Esophagus squamous epithelium (tissue), 5 donors: ENCODE results near the gene ECE2. TPM values are rescaled to one million over a fixed set of nuclear protein-coding genes. Genes with fewer than 3 reads are reported as not detected.

Experiments
- DNase-seq: peaks from one replicate; lab custom pipeline; 2025; lab: John Stamatoyannopoulos, UW
- H3K27ac ChIP-seq, 4 donors: fragments of 200-600 bp; sonication (generic); one replicate each; pipeline ENCODE4 v1.5.1; 2016 to 2019; ENCODE audit warnings: mild to moderate bottlenecking in 1 of 4
- H3K27me3 ChIP-seq, 4 donors: fragments of 200-600 bp; sonication (generic); 1 replicate in 3 of 4; 2 replicates in 1 of 4; pipeline versions ENCODE4 v1.5.1 to v1.6.0; 2017 to 2021; ENCODE audit warnings: antibody characterized with exemption in 1 of 4
- H3K36me3 ChIP-seq, 3 donors: fragments of 200-600 bp; sonication (generic); one replicate each; pipeline ENCODE4 v1.5.1; 2016 to 2019
- H3K4me1 ChIP-seq, 3 donors: fragments of 200-600 bp; sonication (generic); one replicate each; pipeline ENCODE4 v1.5.1; 2017 to 2019
- H3K4me3 ChIP-seq, 4 donors: fragments of 200-600 bp; sonication (generic); 1 replicate in 3 of 4; 2 replicates in 1 of 4; pipeline ENCODE4 v1.5.1; 2016 to 2019; ENCODE audit warnings: mild to moderate bottlenecking in 2 of 4, moderate library complexity in 1 of 4
- H3K9me3 ChIP-seq, 3 donors: fragments of 200-600 bp; sonication (generic); one replicate each; pipeline ENCODE4 v1.5.1; 2016 to 2019
- CTCF ChIP-seq, 6 experiments: fragments of 450-650 bp in 4 of 6; fragments of 200-600 bp in 2 of 6; sonication (generic) in 2 of 6; IDR thresholded peaks; one replicate each; pipeline ENCODE4 v1.5.1; 2016 to 2019; ENCODE audit warnings: antibody characterized with exemption in 6 of 6, mild to moderate bottlenecking in 4 of 6, moderate library complexity in 4 of 6
- POLR2A ChIP-seq, 4 donors: fragments of 450-650 bp; IDR thresholded peaks; one replicate each; pipeline ENCODE4 v1.6.1; 2017; ENCODE audit warnings: antibody characterized with exemption in 4 of 4, mild to moderate bottlenecking in 4 of 4, moderate library complexity in 3 of 4
- WGBS, 2 donors: methylation state at CpG; one replicate each; pipeline ENCODE4 v1.1.5; 2018; 5-methylcytosine and 5-hydroxymethylcytosine counted together
- intact Hi-C: fragments of 100-400 bp; cut with DNase I; formaldehyde crosslinking; loops from one replicate; pipeline ENCODE4 v1.15.0; 2022
- total RNA-seq, 4 donors: library from RNA; depleted of rRNA; stranded (reverse); fragments of >200 nt; gene quantifications; one replicate each; pipeline ENCODE4 v1.1.0, GENCODE V29; 2016
- donor health status: DM: yes; HTN: yes; CAD: no.

Gene ECE2
- total RNA-seq, 4 donors from 2014 or later, result not detected

- Histone ChIP-seq H3K4me1 (peaks cover 0 to 23% (median 7%) of the 10 kb centered on the region in 3 donors), H3K4me3 (no peak overlapping the region), H3K36me3 (peaks cover 0 to 5% (median under 1%) of the 10 kb centered on the region in 3 donors), H3K27me3 (peaks cover 0 to 64% (median 0%) of the 10 kb centered on the region in 4 donors), H3K9me3 (no peaks in the 10 kb centered on the region), H3K27ac (no peak overlapping the region)
- TF ChIP-seq CTCF (IDR thresholded peaks at IDR 0.05), result no peak
- TF ChIP-seq POLR2A (IDR thresholded peaks at IDR 0.05), result no peak
- DNase-seq, result no peak
- 100% methylated on average over 1 of the region's 7 CpGs; no CpG with 5 or more reads in 1 of the 2 donors for WGBS, 2 donors
- intact Hi-C loops, result no loop called here
Measured at GRCh38 chr3:184237211-184237610, 38.6 kb upstream of the ECE2 start.

- H3K9me3 ChIP-seq, result no peaks in the 10 kb centered on the region
- H3K27ac ChIP-seq, result no peak overlapping the region
- H3K4me1 ChIP-seq, result peaks cover 0 to 23% (median 7%) of the 10 kb centered on the region in 3 donors
- H3K4me3 ChIP-seq, result no peak overlapping the region
- TF ChIP-seq CTCF (IDR thresholded peaks at IDR 0.05) (no peak), POLR2A (IDR thresholded peaks at IDR 0.05) (no peak)
- intact Hi-C loops, result no loop called here
- no peak for DNase-seq
- 38% methylated on average over 1 of the region's 1 CpG for WGBS, 2 donors
- peaks cover 0 to 58% (median 0%) of the 10 kb centered on the region in 4 donors for H3K27me3 ChIP-seq
- H3K36me3 ChIP-seq, result peaks cover 0 to 11% (median 7%) of the 10 kb centered on the region in 3 donors
Measured at GRCh38 chr3:184237807-184238206, 38.0 kb upstream of the ECE2 start.

- 56 to 63% methylated on average over 7 to 11 of the region's 13 CpGs for WGBS, 2 donors
- H3K9me3 ChIP-seq, result no peaks in the 10 kb centered on the region
- H3K4me3 ChIP-seq, result no peak overlapping the region
- TF ChIP-seq CTCF (IDR thresholded peaks at IDR 0.05) (no peak), POLR2A (IDR thresholded peaks at IDR 0.05) (no peak)
- H3K27ac ChIP-seq, result no peak overlapping the region
- peaks cover 0 to 23% (median 7%) of the 10 kb centered on the region in 3 donors for H3K4me1 ChIP-seq
- intact Hi-C loops, result no loop called here
- peaks cover 1 to 16% (median 11%) of the 10 kb centered on the region in 3 donors for H3K36me3 ChIP-seq
- DNase-seq, result no peak
- peaks cover 0 to 52% (median 0%) of the 10 kb centered on the region in 4 donors for H3K27me3 ChIP-seq
Measured at GRCh38 chr3:184238246-184238818, 37.5 kb upstream of the ECE2 start.

GRCh38 chr3:184239221-184239620, 36.6 kb upstream of the ECE2 start:
- H3K4me3 ChIP-seq, result no peak overlapping the region
- TF ChIP-seq CTCF (IDR thresholded peaks at IDR 0.05), result no peak
- no peak for TF ChIP-seq POLR2A (IDR thresholded peaks at IDR 0.05)
- peaks cover 0 to 18% (median 7%) of the 10 kb centered on the region in 3 donors for H3K4me1 ChIP-seq
- intact Hi-C loops, result no loop called here
- WGBS, 2 donors, result 78 to 94% methylated on average over 1 to 8 of the region's 8 CpGs
- no peak for DNase-seq
- H3K36me3 ChIP-seq, result peaks cover 10 to 25% (median 18%) of the 10 kb centered on the region in 3 donors
- H3K27ac ChIP-seq, result no peak overlapping the region
- no peaks in the 10 kb centered on the region for H3K9me3 ChIP-seq
- H3K27me3 ChIP-seq, result peaks cover 0 to 43% (median 0%) of the 10 kb centered on the region in 4 donors

- TF ChIP-seq POLR2A (IDR thresholded peaks at IDR 0.05), result no peak
- no peak for TF ChIP-seq CTCF (IDR thresholded peaks at IDR 0.05)
- Histone ChIP-seq H3K4me3 (no peak overlapping the region), H3K27me3 (peaks cover 0 to 39% (median 0%) of the 10 kb centered on the region in 4 donors), H3K36me3 (peaks cover 15 to 30% (median 23%) of the 10 kb centered on the region in 3 donors), H3K4me1 (peaks cover 0 to 14% (median 7%) of the 10 kb centered on the region in 3 donors), H3K27ac (no peak overlapping the region), H3K9me3 (no peaks in the 10 kb centered on the region)
- 40 to 83% methylated on average over 1 to 2 of the region's 7 CpGs for WGBS, 2 donors
- intact Hi-C loops, result loop anchor here (5.0 kb wide), 1 partner anchor 92 kb away; no protein-coding TSS in a partner anchor
- no peak for DNase-seq
Measured at GRCh38 chr3:184239708-184240107, 36.1 kb upstream of the ECE2 start.
